DND-41 (cell line): ENCODE results near the gene FAU.

Experiments
- EZH2 ChIP-seq: IDR thresholded peaks from 3 replicates; pipeline ENCODE4 v1.6.1; 2012; ENCODE audit warnings: borderline replicate concordance, low read depth, mild to moderate bottlenecking, moderate library complexity, low read length, inconsistent platforms; ENCODE audit not compliant: severe bottlenecking
- TF ChIP-seq, protein P1 (sequence below): IDR thresholded peaks from 2 replicates; pipeline ENCODE4 v1.5.1; 2012; ENCODE audit warnings: borderline replicate concordance, low read length, moderate library complexity, mild to moderate bottlenecking; ENCODE audit not compliant: poor library complexity, severe bottlenecking; ENCODE audit errors: extremely low read depth

DNA sequence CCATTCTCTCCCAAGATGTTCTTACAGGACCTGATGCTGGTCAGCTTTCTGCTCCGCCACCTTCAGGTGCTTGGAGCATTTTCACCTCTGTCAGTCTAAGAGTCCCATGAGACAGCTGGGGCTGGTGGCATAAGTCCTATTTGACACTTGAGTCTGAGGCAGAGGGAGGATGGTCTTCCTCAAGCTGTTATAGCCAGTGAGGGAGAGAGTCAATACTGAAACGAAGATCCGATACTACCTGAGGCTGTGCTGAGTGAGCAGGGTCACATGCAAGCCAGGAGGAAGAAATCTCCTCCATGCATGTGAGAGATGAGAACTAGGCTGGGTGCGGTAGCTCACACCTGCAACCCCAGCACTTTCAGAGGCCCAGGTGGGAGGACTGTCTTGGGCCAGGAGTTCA, 32.3 kb downstream of the FAU start:
- TF ChIP-seq, protein P1, sequence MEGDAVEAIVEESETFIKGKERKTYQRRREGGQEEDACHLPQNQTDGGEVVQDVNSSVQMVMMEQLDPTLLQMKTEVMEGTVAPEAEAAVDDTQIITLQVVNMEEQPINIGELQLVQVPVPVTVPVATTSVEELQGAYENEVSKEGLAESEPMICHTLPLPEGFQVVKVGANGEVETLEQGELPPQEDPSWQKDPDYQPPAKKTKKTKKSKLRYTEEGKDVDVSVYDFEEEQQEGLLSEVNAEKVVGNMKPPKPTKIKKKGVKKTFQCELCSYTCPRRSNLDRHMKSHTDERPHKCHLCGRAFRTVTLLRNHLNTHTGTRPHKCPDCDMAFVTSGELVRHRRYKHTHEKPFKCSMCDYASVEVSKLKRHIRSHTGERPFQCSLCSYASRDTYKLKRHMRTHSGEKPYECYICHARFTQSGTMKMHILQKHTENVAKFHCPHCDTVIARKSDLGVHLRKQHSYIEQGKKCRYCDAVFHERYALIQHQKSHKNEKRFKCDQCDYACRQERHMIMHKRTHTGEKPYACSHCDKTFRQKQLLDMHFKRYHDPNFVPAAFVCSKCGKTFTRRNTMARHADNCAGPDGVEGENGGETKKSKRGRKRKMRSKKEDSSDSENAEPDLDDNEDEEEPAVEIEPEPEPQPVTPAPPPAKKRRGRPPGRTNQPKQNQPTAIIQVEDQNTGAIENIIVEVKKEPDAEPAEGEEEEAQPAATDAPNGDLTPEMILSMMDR = no peak
- TF ChIP-seq EZH2 = no peak
